Endothelial cell (in vitro differentiated cells): ENCODE data around the gene KIF20B. TPM values are rescaled to one million over a fixed set of nuclear protein-coding genes. Genes with fewer than 3 reads are reported as not detected.
"Not testable (repeated sequence)": the region's sequence is repeated elsewhere in the genome, so short reads cannot be mapped to it uniquely, and the experiment has no call there.

Experiments used
- DNase-seq: peaks from one replicate; pipeline ENCODE4 v3.0.0; 2021; ENCODE audit warnings: low spot score
- H3K27ac Mint-ChIP-seq: one replicate; pipeline ENCODE4 v1.8.0; 2021; ENCODE audit warnings: mixed read lengths, inconsistent platforms; ENCODE audit not compliant: unreplicated experiment
- H3K27me3 Mint-ChIP-seq: one replicate; pipeline ENCODE4 v1.8.0; 2021; ENCODE audit warnings: mild to moderate bottlenecking, moderate library complexity, mixed read lengths, inconsistent platforms; ENCODE audit not compliant: unreplicated experiment
- H3K36me3 Mint-ChIP-seq: one replicate; pipeline ENCODE4 v1.8.0; 2021; ENCODE audit warnings: mild to moderate bottlenecking, low read depth, mixed read lengths, inconsistent platforms; ENCODE audit not compliant: unreplicated experiment
- H3K4me1 Mint-ChIP-seq: one replicate; pipeline ENCODE4 v1.8.0; 2021; ENCODE audit warnings: mild to moderate bottlenecking, mixed read lengths, inconsistent platforms; ENCODE audit not compliant: unreplicated experiment
- H3K4me3 Mint-ChIP-seq: one replicate; pipeline ENCODE4 v1.8.0; 2021; ENCODE audit warnings: mild to moderate bottlenecking, mixed read lengths, inconsistent platforms; ENCODE audit not compliant: unreplicated experiment
- H3K9me3 Mint-ChIP-seq: one replicate; pipeline ENCODE4 v1.8.0; 2021; ENCODE audit warnings: mixed read lengths, inconsistent platforms; ENCODE audit not compliant: unreplicated experiment
- total RNA-seq: library from RNA; stranded (reverse); fragmentation: NEBNext Ultra II Directional; extraction: Animal tissue kit (Norgen Biotek cat#: 25700); gene quantifications from one replicate; pipeline ENCODE4 v1.2.1, GENCODE V29; 2021; ENCODE audit not compliant: unreplicated experiment
- TF ChIP-seq, protein P1 (sequence below): fragments of 200-600 bp; sonication (generic); IDR thresholded peaks from one replicate; pipeline ENCODE4 v1.5.0; 2021; ENCODE audit warnings: antibody characterized with exemption; ENCODE audit not compliant: unreplicated experiment

KIF20B gene
- total RNA-seq, 1 donor from 2014 or later: 12.9 TPM

DNA sequence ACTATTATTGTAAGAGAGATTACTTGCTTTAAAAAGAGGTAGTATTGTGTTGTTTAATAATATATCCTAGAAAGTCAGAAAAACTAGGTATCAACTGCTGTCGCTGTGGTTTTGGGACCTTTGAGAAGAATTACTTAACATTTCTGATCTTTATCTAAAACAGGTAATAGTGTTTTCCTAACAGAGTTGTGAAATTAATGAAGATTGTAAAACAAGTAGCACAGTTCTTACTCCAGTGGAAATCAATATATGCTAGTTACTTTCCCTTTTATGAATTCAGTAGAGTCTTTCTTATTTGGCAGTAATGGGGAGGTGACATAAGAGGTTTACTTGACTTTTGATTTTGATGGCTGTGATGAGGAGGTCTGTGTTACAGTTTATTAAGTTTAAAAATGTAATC lies 58.1 kb downstream of the KIF20B start:
- H3K36me3 Mint-ChIP-seq: peaks cover 6% of the 10 kb centered on the region
- no peaks in the 10 kb centered on the region for H3K27me3 Mint-ChIP-seq

GRCh38 chr10:89763671-89764070 lies 62.3 kb downstream of the KIF20B start:
- DNase-seq, H3K9me3 Mint-ChIP-seq, H3K27ac Mint-ChIP-seq, H3K27me3 Mint-ChIP-seq, H3K4me3 Mint-ChIP-seq: not testable (repeated sequence)
- Mint-ChIP-seq H3K36me3 (peaks cover 10% of the 10 kb centered on the region), H3K4me1 (peaks cover 11% of the 10 kb centered on the region)

More for the DNA sequence above, 58.1 kb downstream of the KIF20B start:
- H3K4me3 Mint-ChIP-seq: no peak overlapping the region
- no peaks in the 10 kb centered on the region for H3K4me1 Mint-ChIP-seq
- H3K9me3 Mint-ChIP-seq: no peaks in the 10 kb centered on the region
- TF ChIP-seq, protein P1, sequence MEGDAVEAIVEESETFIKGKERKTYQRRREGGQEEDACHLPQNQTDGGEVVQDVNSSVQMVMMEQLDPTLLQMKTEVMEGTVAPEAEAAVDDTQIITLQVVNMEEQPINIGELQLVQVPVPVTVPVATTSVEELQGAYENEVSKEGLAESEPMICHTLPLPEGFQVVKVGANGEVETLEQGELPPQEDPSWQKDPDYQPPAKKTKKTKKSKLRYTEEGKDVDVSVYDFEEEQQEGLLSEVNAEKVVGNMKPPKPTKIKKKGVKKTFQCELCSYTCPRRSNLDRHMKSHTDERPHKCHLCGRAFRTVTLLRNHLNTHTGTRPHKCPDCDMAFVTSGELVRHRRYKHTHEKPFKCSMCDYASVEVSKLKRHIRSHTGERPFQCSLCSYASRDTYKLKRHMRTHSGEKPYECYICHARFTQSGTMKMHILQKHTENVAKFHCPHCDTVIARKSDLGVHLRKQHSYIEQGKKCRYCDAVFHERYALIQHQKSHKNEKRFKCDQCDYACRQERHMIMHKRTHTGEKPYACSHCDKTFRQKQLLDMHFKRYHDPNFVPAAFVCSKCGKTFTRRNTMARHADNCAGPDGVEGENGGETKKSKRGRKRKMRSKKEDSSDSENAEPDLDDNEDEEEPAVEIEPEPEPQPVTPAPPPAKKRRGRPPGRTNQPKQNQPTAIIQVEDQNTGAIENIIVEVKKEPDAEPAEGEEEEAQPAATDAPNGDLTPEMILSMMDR: no peak
- H3K27ac Mint-ChIP-seq: no peak overlapping the region
- DNase-seq: no peak

DNA sequence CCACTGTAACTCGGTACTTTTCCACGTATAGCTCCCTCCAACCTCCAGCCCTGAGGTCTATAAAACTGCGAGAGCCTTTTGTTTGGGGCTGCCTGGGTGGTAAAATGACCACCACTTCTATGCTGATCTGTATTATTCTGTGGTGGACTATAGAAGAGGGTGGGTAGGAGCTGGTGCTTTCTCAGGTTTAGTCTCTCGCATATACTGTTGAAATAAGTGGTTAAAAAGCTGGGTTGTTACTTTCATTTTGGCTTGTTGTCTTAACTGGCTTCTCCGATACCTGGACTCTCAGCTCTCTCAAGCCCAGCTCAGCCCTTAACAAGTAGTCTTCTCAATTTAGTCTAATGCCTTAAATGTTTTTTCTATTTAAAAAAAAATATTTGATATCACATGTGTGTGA lies 70.3 kb downstream of the KIF20B start:
- H3K4me3 Mint-ChIP-seq: no peak overlapping the region
- H3K9me3 Mint-ChIP-seq: no peaks in the 10 kb centered on the region
- TF ChIP-seq, protein P1: no peak
- no peak overlapping the region for H3K27ac Mint-ChIP-seq
- H3K4me1 Mint-ChIP-seq: peaks cover 30% of the 10 kb centered on the region
- DNase-seq: no peak
- peaks cover 10% of the 10 kb centered on the region for H3K36me3 Mint-ChIP-seq
- peaks cover 1% of the 10 kb centered on the region for H3K27me3 Mint-ChIP-seq

- H3K36me3 Mint-ChIP-seq: peaks cover 10% of the 10 kb centered on the region
- H3K4me3 Mint-ChIP-seq: no peak overlapping the region
- peaks cover 1% of the 10 kb centered on the region for H3K27me3 Mint-ChIP-seq
- H3K9me3 Mint-ChIP-seq: no peaks in the 10 kb centered on the region
- TF ChIP-seq, protein P1: no peak
- no peak for DNase-seq
- H3K4me1 Mint-ChIP-seq: peaks cover 24% of the 10 kb centered on the region
- no peak overlapping the region for H3K27ac Mint-ChIP-seq
Measured at GRCh38 chr10:89773081-89773480, 71.7 kb downstream of the KIF20B start.

DNA sequence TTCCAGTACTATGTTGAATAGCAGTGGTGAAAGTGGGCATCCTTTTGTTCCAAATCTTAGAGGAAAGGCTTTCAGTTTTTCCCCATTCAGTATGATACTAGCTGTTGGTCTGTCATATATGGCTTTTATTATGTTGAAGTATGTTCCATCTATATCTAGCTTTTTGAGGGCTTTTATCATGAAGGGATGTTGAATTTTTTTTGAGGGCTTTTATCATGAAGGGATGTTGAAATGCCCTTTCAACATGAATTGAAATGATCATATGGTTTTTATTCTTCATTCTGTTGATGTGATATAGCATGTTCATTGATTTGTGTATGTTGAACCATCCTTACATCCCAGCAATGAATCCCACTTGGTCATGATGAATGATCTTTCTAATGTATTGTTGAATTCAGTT lies 75.3 kb downstream of the KIF20B start:
- Mint-ChIP-seq H3K4me1 (no peaks in the 10 kb centered on the region), H3K36me3 (peaks cover 10% of the 10 kb centered on the region), H3K4me3 (no peak overlapping the region), H3K27ac (no peak overlapping the region), H3K9me3 (no peaks in the 10 kb centered on the region), H3K27me3 (no peaks in the 10 kb centered on the region)
- DNase-seq: no peak
- TF ChIP-seq, protein P1: no peak
